ENCODE data around the gene GZMM. TPM values are rescaled to one million over a fixed set of nuclear protein-coding genes. Genes with fewer than 3 reads are reported as not detected.
A peak's percentile ranks its signal among the peaks of the same experiment; 100 is the strongest.

The GZMM gene
- total RNA-seq, 1 experiment from 2014 or later, result 0.59 TPM

- DNase-seq (ENCODE audit: low read depth, low spot score), result no peak
- no peak overlapping the region for H3K27ac ChIP-seq (ENCODE audit: low read depth, low read length)
- H3K4me3 ChIP-seq (replicated peaks in 1 of 2; ENCODE audit: low read depth in 1 of 2, low read length in 2 of 2), result no peak overlapping the region
- H3K4me2 ChIP-seq (ENCODE audit: low read length), result no peak overlapping the region
- no peak overlapping the region for H2AFZ ChIP-seq (ENCODE audit: low read depth, low read length, poor library complexity, severe bottlenecking)
- TF ChIP-seq RAD21 (IDR thresholded peaks at IDR 0.05; ENCODE audit: low read depth) (no peak), FOSL1 (IDR thresholded peaks at IDR 0.05; ENCODE audit: low read depth) (no peak), EZH2phosphoT487 (IDR thresholded peaks at IDR 0.05; ENCODE audit: borderline replicate concordance) (no peak), CTCF (IDR thresholded peaks at IDR 0.05 in 2 of 3, conservative IDR thresholded peaks at IDR 0.05 in 1 of 3; ENCODE audit: borderline replicate concordance in 1 of 3, insufficient read depth in 1 of 3, low read depth in 2 of 3, low read length in 2 of 3) (no peak), EZH2 (IDR thresholded peaks at IDR 0.05) (no peak), JUND (IDR thresholded peaks at IDR 0.05) (no peak), TCF7L2 (IDR thresholded peaks at IDR 0.05; ENCODE audit: borderline replicate concordance, extremely low read depth, insufficient read depth, insufficient read length) (no peak), POLR2A (IDR thresholded peaks at IDR 0.05; ENCODE audit: borderline replicate concordance, extremely low read depth, insufficient read depth, insufficient read length) (no peak), CBX3 (IDR thresholded peaks at IDR 0.05; ENCODE audit: low read depth) (no peak), SRF (IDR thresholded peaks at IDR 0.05; ENCODE audit: low read depth) (no peak)
- TF ChIP-seq, protein P1, sequence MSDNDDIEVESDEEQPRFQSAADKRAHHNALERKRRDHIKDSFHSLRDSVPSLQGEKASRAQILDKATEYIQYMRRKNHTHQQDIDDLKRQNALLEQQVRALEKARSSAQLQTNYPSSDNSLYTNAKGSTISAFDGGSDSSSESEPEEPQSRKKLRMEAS (IDR thresholded peaks at IDR 0.05), result no peak
- TF ChIP-seq, protein P2, sequence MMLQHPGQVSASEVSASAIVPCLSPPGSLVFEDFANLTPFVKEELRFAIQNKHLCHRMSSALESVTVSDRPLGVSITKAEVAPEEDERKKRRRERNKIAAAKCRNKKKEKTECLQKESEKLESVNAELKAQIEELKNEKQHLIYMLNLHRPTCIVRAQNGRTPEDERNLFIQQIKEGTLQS (IDR thresholded peaks at IDR 0.05), result no peak
- TF ChIP-seq, protein P3, sequence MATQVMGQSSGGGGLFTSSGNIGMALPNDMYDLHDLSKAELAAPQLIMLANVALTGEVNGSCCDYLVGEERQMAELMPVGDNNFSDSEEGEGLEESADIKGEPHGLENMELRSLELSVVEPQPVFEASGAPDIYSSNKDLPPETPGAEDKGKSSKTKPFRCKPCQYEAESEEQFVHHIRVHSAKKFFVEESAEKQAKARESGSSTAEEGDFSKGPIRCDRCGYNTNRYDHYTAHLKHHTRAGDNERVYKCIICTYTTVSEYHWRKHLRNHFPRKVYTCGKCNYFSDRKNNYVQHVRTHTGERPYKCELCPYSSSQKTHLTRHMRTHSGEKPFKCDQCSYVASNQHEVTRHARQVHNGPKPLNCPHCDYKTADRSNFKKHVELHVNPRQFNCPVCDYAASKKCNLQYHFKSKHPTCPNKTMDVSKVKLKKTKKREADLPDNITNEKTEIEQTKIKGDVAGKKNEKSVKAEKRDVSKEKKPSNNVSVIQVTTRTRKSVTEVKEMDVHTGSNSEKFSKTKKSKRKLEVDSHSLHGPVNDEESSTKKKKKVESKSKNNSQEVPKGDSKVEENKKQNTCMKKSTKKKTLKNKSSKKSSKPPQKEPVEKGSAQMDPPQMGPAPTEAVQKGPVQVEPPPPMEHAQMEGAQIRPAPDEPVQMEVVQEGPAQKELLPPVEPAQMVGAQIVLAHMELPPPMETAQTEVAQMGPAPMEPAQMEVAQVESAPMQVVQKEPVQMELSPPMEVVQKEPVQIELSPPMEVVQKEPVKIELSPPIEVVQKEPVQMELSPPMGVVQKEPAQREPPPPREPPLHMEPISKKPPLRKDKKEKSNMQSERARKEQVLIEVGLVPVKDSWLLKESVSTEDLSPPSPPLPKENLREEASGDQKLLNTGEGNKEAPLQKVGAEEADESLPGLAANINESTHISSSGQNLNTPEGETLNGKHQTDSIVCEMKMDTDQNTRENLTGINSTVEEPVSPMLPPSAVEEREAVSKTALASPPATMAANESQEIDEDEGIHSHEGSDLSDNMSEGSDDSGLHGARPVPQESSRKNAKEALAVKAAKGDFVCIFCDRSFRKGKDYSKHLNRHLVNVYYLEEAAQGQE (IDR thresholded peaks at IDR 0.05; ENCODE audit: low read depth), result no peak
- H3K9me3 ChIP-seq (ENCODE audit: control insufficient read depth in 1 of 2, insufficient read depth in 1 of 2, low read depth in 1 of 2, low read length in 2 of 2), result no peaks in the 10 kb centered on the region; a peak in 1 of 4 replicates
- intact Hi-C loops (cut with micrococcal nuclease), result no loop called here
- peaks cover 0 to 8% of the 10 kb centered on the region in 2 experiments; a peak in 2 of 4 replicates for H3K4me1 ChIP-seq (ENCODE audit: control insufficient read depth in 1 of 2, insufficient read depth in 2 of 2, low read length in 2 of 2)
- BruUV-seq (replicated peaks), result no TSS peak
- no peaks in the 10 kb centered on the region for H3K36me3 ChIP-seq (ENCODE audit: control insufficient read depth in 1 of 2, insufficient read depth in 2 of 2, low read length in 2 of 2)
- ChIA-PET CTCF (interaction anchor here (1.0 kb wide), 1 partner anchor 14 kb away, joined by 4 read pairs; no protein-coding TSS in a partner anchor), RAD21 (ENCODE audit: low non-redundant PET in 1 of 2, low total read pairs in 2 of 2, uncharacterized antibody in 2 of 2, unreplicated experiment in 2 of 2) (no interaction called here), POLR2A (no interaction called here)
- H3K27me3 ChIP-seq (ENCODE audit: insufficient read depth, low read length), result no peaks in the 10 kb centered on the region
- no peaks in the 10 kb centered on the region for H3K79me2 ChIP-seq (ENCODE audit: insufficient read depth, low read length)
- H3K9ac ChIP-seq (ENCODE audit: low read length), result no peak overlapping the region
- H3K9me2 ChIP-seq (ENCODE audit: insufficient read depth), result no peaks in the 10 kb centered on the region
- no peaks in the 10 kb centered on the region for H4K20me1 ChIP-seq (ENCODE audit: insufficient read depth)
- ATAC-seq, result peak; percentile 44
These were observed 19.7 kb upstream of the GZMM start for GRCh38 chr19:524062-524674.

Data from HCT116 (cell line).